HepG2 (cell line): ENCODE results near the gene TPM3. TPM values are rescaled to one million over a fixed set of nuclear protein-coding genes. Genes with fewer than 3 reads are reported as not detected.

ENCODE experiments used
- ATAC-seq: fragments of 200-7000 bp; cut with Tn5 transposase; 3 replicates; pipeline ENCODE4 v1.9.1; 2020; ENCODE audit warnings: mild to moderate bottlenecking, moderate library complexity
- BruUV-seq: library from RNA; stranded (reverse); fragments of 400-500 nt; replicated peaks from 2 replicates; lab custom pipeline; 2021; lab: Mats Ljungman, UMichigan
- CTCF ChIA-PET: fragments of 300-600 bp; formaldehyde crosslinking; extraction: SDS; loops from one replicate; lab custom pipeline; 2021; ENCODE audit warnings: low total read pairs, inconsistent platforms, low intra/inter-chr PET ratio; lab: Yijun Ruan, JAX
- POLR2A ChIA-PET: fragments of 350-600 bp; sonication (Branson Sonifier 250); formaldehyde crosslinking; loops from one replicate; lab custom pipeline; 2020; ENCODE audit warnings: antibody characterized with exemption, inconsistent platforms; lab: Yijun Ruan, JAX
- DNase-seq: peaks from one replicate; pipeline ENCODE4 v3.0.0-alpha.2; 2015; ENCODE audit warnings: low spot score
- FAIRE-seq: peaks from 3 replicates; lab custom pipeline; 2011; peaks lifted over from hg19 to GRCh38; lab: Jason Lieb, UNC
- H2AFZ ChIP-seq: one replicate; pipeline ENCODE4 v1.6.1; 2011; ENCODE audit warnings: low read length, inconsistent platforms
- H3K27ac ChIP-seq: fragments of 300-600 bp; 3 replicates; pipeline ENCODE4 v1.8.0; 2011; ENCODE audit warnings: mixed run types, mild to moderate bottlenecking, mixed read lengths, low read length, inconsistent platforms; ENCODE audit not compliant: insufficient read depth; ENCODE audit errors: extremely low read length
- H3K27me3 ChIP-seq, 2 experiments: fragments of 200-600 bp in 1 of 2; 2 replicates in 1 of 2; 3 replicates in 1 of 2; pipeline versions ENCODE4 v1.6.0 to v1.8.0; 2011; ENCODE audit warnings: low read length in 2 of 2, mild to moderate bottlenecking in 2 of 2, moderate library complexity in 2 of 2, inconsistent platforms in 1 of 2; ENCODE audit not compliant: insufficient read depth in 2 of 2, control insufficient read depth in 1 of 2
- H3K36me3 ChIP-seq, 2 experiments: fragments of 200-600 bp in 1 of 2; replicated peaks in 1 of 2; 2 replicates in 1 of 2; 3 replicates in 1 of 2; pipeline versions ENCODE4 v1.5.1 to v1.8.0; 2011; ENCODE audit warnings: low read length in 2 of 2, inconsistent platforms in 1 of 2; ENCODE audit not compliant: insufficient read depth in 2 of 2, control insufficient read depth in 1 of 2
- H3K4me1 ChIP-seq: 2 replicates; pipeline ENCODE4 v1.5.1; 2012; ENCODE audit warnings: low read length, inconsistent platforms; ENCODE audit not compliant: insufficient read depth
- H3K4me2 ChIP-seq: 2 replicates; pipeline ENCODE4 v1.6.0; 2011; ENCODE audit warnings: low read depth, low read length, inconsistent platforms
- H3K4me3 ChIP-seq, 3 experiments: fragments of 200-600 bp in 1 of 3; sonication (generic), shearing (Covaris generic) in 1 of 3; replicated peaks in 1 of 3; 2 replicates each; pipeline ENCODE4 v1.5.1; 2011 to 2016; ENCODE audit warnings: low read length in 3 of 3, inconsistent platforms in 2 of 3, low read depth in 2 of 3, mild to moderate bottlenecking in 2 of 3, control low read depth in 1 of 3, mixed read lengths in 1 of 3; ENCODE audit not compliant: insufficient read depth in 1 of 3
- H3K79me2 ChIP-seq: one replicate; pipeline ENCODE4 v1.6.1; 2011; ENCODE audit warnings: low read length, inconsistent platforms; ENCODE audit not compliant: insufficient read depth
- H3K9ac ChIP-seq: 2 replicates; pipeline ENCODE4 v1.6.0; 2011; ENCODE audit warnings: mild to moderate bottlenecking, low read depth, low read length, inconsistent platforms; ENCODE audit not compliant: insufficient read depth
- H3K9me3 ChIP-seq: 2 replicates; pipeline ENCODE4 v1.5.1; 2012; ENCODE audit warnings: mild to moderate bottlenecking, low read length
- H4K20me1 ChIP-seq: 2 replicates; pipeline ENCODE4 v1.6.0; 2011; ENCODE audit warnings: inconsistent platforms, mild to moderate bottlenecking, low read length, moderate library complexity; ENCODE audit not compliant: insufficient read depth
- JARID2 ChIP-seq: sonication (generic); formaldehyde crosslinking; IDR thresholded peaks from 2 replicates; pipeline ENCODE4 v1.8.1; 2023; ENCODE audit warnings: missing genetic modification reagents, inconsistent platforms; ENCODE audit not compliant: insufficient replicate concordance
- KLF16 ChIP-seq, 2 experiments: sonication (generic) in 1 of 2; formaldehyde crosslinking in 1 of 2; IDR thresholded peaks; 2 replicates each; pipeline versions ENCODE4 v1.6.1 to v1.8.0; 2016 to 2023; ENCODE audit warnings: missing genetic modification reagents in 2 of 2, missing compliant biosample characterization in 1 of 2
- SPEN ChIP-seq: sonication (generic); formaldehyde crosslinking; IDR thresholded peaks from 2 replicates; pipeline ENCODE4 v1.5.1; 2020; ENCODE audit warnings: low read depth, mild to moderate bottlenecking, missing genetic modification reagents
- TARDBP ChIP-seq: sonication (generic); formaldehyde crosslinking; IDR thresholded peaks from 2 replicates; pipeline ENCODE4 v1.8.0; 2022; ENCODE audit warnings: mild to moderate bottlenecking, missing genetic modification reagents
- ZNF138 ChIP-seq: sonication (generic); formaldehyde crosslinking; IDR thresholded peaks from 2 replicates; pipeline ENCODE4 v1.5.0; 2020; ENCODE audit warnings: mild to moderate bottlenecking, low read depth, missing genetic modification reagents
- ZNF44 ChIP-seq: sonication (generic); formaldehyde crosslinking; IDR thresholded peaks from 2 replicates; pipeline ENCODE4 v1.5.1; 2020; ENCODE audit warnings: mild to moderate bottlenecking, missing genetic modification reagents
- ZNF644 ChIP-seq: IDR thresholded peaks from 2 replicates; pipeline ENCODE4 v1.6.1; 2016; ENCODE audit warnings: low read depth
- ZNF746 ChIP-seq: sonication (generic); formaldehyde crosslinking; IDR thresholded peaks from 2 replicates; pipeline ENCODE4 v1.8.0; 2022; ENCODE audit warnings: mild to moderate bottlenecking, missing genetic modification reagents
- ZNF768 ChIP-seq: sonication (generic); formaldehyde crosslinking; IDR thresholded peaks from 2 replicates; pipeline ENCODE4 v1.4.0; 2020; ENCODE audit warnings: missing genetic modification reagents
- WGBS: methylation state at CpG from one replicate; pipeline ENCODE4 v1.1.6; 2017; ENCODE audit warnings: low lambda C conversion rate; 5-methylcytosine and 5-hydroxymethylcytosine counted together
- in situ Hi-C: cut with HindIII; loops from 2 replicates; pipeline ENCODE4 v1.10.0; 2017; ENCODE audit warnings: low pct_unique_long_range_greater_than_20kb; ENCODE audit not compliant: extremely low pct_ligation_motif_present
- intact Hi-C: fragments of 100-400 bp; cut with micrococcal nuclease; formaldehyde crosslinking; loops from one replicate; pipeline ENCODE4 v1.10.0; 2022; ENCODE audit not compliant: unreplicated experiment
- polyA plus RNA-seq, 8 experiments: library from polyadenylated mRNA; depleted of rRNA in 3 of 8; stranded (reverse) in 7 of 8; unstranded in 1 of 8; fragments of >200 nt; fragmentation: Illumina TruSeq in 4 of 8; extraction: Trizol in 4 of 8; gene quantifications; 2 replicates each; pipeline versions ENCODE4 v1.2.1 to v1.2.3, GENCODE V29; 2011 to 2016; ENCODE audit warnings: low read depth in 4 of 8, missing spikeins in 1 of 8, mixed read lengths in 1 of 8; ENCODE audit not compliant: insufficient read depth in 1 of 8
- total RNA-seq, 5 experiments: library from RNA; depleted of rRNA; stranded (reverse); fragments of >200 nt; fragmentation: Illumina TruSeq; extraction: Trizol; gene quantifications; 2 replicates each; pipeline ENCODE4 v1.2.3, GENCODE V29; 2016; ENCODE audit warnings: low read depth in 1 of 5
- TF ChIP-seq, protein P1 (sequence below): sonication (generic); formaldehyde crosslinking; IDR thresholded peaks from 2 replicates; pipeline ENCODE4 v1.8.0; 2022; ENCODE audit warnings: mild to moderate bottlenecking, missing genetic modification reagents, borderline replicate concordance
- TF ChIP-seq, protein P2 (sequence below), 2 experiments: sonication (generic) in 1 of 2; formaldehyde crosslinking in 1 of 2; IDR thresholded peaks; 2 replicates each; pipeline versions ENCODE4 v1.5.1 to v1.6.1; 2011 to 2020; ENCODE audit warnings: borderline replicate concordance in 1 of 2, low read depth in 1 of 2, low read length in 1 of 2, mild to moderate bottlenecking in 1 of 2, missing genetic modification reagents in 1 of 2, moderate library complexity in 1 of 2
- TF ChIP-seq, protein P3 (sequence below): sonication (generic); formaldehyde crosslinking; IDR thresholded peaks from 2 replicates; pipeline ENCODE4 v1.4.0; 2020; ENCODE audit warnings: missing genetic modification reagents
- TF ChIP-seq, protein P4 (sequence below): IDR thresholded peaks from 2 replicates; pipeline ENCODE4 v1.6.1; 2016; ENCODE audit warnings: low read depth, borderline replicate concordance

The TPM3 gene
- total and polyA plus RNA-seq, 2 of the 13 experiments (the other 11 are each of a cell fraction or from before 2014, with no cell fraction given): 160 to 307 TPM

DNA sequence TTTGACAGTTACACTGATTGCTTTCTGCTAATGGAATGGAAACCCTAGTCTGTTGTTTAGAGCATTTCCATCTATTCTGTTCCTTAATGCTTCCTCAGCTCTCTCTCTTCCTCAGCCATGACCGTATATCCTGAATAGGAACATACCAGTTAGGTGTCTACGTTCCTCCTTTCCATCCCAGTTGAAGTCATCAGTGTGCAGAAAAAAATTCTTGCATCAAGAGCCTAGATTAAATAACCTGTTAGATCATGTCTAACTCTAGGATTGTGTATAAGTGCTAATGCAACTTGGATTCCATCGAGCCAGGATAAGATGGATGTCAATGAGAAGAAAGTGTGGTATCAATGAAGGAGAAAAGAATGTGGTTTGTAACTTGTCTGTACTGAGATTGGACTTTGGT, 47.6 kb upstream of the TPM3 start:
- ChIA-PET CTCF (no interaction called here), POLR2A (interaction anchor here (1.8 to 5.1 kb wide), 2 partner anchors 20 to 40 kb away, joined by 4 to 29 read pairs; partner anchors contain the start of gene UBAP2L)
- in situ Hi-C loops (no loop called here), intact Hi-C loops (no loop called here)
- H3K36me3 ChIP-seq: peaks cover 28 to 78% of the 10 kb centered on the region in 2 experiments
- H3K9me3 ChIP-seq: no peaks in the 10 kb centered on the region
- H3K27ac ChIP-seq: peak overlapping the region; percentile 24
- DNase-seq (no peak), ATAC-seq (no peak), FAIRE-seq (no peak)
- H4K20me1 ChIP-seq: 0 out of 2 replicates have a peak, but pooled peaks cover 4% of the 10 kb centered on the region
- no peak overlapping the region for H3K4me2 ChIP-seq
- BruUV-seq: no TSS peak
- peaks cover 32% of the 10 kb centered on the region for H3K79me2 ChIP-seq
- H3K27me3 ChIP-seq: no peaks in the 10 kb centered on the region
- 96% methylated on average over 3 of the region's 3 CpGs for WGBS
- H3K4me1 ChIP-seq: peaks cover 57% of the 10 kb centered on the region
- H2AFZ ChIP-seq: no peak overlapping the region
- TF ChIP-seq, protein P1, sequence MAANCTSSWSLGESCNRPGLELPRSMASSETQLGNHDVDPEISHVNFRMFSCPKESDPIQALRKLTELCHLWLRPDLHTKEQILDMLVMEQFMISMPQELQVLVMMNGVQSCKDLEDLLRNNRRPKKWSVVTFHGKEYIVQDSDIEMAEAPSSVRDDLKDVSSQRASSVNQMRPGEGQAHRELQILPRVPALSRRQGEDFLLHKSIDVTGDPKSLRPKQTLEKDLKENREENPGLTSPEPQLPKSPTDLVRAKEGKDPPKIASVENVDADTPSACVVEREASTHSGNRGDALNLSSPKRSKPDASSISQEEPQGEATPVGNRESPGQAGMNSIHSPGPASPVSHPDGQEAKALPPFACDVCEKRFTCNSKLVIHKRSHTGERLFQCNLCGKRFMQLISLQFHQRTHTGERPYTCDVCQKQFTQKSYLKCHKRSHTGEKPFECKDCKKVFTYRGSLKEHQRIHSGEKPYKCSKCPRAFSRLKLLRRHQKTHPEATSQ (CRISPR knock-in tag): no peak
- no peak for TF ChIP-seq ZNF746 (CRISPR knock-in tag)
- TF ChIP-seq SPEN (CRISPR knock-in tag): no peak
- TF ChIP-seq ZNF44 (CRISPR knock-in tag): no peak
- TF ChIP-seq ZNF768 (CRISPR knock-in tag): no peak
- TF ChIP-seq JARID2: no peak
- TF ChIP-seq, protein P2, sequence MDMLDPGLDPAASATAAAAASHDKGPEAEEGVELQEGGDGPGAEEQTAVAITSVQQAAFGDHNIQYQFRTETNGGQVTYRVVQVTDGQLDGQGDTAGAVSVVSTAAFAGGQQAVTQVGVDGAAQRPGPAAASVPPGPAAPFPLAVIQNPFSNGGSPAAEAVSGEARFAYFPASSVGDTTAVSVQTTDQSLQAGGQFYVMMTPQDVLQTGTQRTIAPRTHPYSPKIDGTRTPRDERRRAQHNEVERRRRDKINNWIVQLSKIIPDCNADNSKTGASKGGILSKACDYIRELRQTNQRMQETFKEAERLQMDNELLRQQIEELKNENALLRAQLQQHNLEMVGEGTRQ (IDR thresholded peaks at IDR 0.05; ENCODE audit: low read depth, low read length): no peak
- TF ChIP-seq, protein P2 (CRISPR knock-in tag; IDR thresholded peaks at IDR 0.05; ENCODE audit: borderline replicate concordance): no peak
- TF ChIP-seq KLF16 (CRISPR knock-in tag; IDR thresholded peaks at IDR 0.05): no peak
- TF ChIP-seq TARDBP: no peak
- TF ChIP-seq ZNF644: no peak
- TF ChIP-seq ZNF138 (CRISPR knock-in tag): no peak
- TF ChIP-seq, protein P3, sequence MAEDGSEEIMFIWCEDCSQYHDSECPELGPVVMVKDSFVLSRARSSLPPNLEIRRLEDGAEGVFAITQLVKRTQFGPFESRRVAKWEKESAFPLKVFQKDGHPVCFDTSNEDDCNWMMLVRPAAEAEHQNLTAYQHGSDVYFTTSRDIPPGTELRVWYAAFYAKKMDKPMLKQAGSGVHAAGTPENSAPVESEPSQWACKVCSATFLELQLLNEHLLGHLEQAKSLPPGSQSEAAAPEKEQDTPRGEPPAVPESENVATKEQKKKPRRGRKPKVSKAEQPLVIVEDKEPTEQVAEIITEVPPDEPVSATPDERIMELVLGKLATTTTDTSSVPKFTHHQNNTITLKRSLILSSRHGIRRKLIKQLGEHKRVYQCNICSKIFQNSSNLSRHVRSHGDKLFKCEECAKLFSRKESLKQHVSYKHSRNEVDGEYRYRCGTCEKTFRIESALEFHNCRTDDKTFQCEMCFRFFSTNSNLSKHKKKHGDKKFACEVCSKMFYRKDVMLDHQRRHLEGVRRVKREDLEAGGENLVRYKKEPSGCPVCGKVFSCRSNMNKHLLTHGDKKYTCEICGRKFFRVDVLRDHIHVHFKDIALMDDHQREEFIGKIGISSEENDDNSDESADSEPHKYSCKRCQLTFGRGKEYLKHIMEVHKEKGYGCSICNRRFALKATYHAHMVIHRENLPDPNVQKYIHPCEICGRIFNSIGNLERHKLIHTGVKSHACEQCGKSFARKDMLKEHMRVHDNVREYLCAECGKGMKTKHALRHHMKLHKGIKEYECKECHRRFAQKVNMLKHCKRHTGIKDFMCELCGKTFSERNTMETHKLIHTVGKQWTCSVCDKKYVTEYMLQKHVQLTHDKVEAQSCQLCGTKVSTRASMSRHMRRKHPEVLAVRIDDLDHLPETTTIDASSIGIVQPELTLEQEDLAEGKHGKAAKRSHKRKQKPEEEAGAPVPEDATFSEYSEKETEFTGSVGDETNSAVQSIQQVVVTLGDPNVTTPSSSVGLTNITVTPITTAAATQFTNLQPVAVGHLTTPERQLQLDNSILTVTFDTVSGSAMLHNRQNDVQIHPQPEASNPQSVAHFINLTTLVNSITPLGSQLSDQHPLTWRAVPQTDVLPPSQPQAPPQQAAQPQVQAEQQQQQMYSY (CRISPR knock-in tag): no peak
- TF ChIP-seq, protein P4, sequence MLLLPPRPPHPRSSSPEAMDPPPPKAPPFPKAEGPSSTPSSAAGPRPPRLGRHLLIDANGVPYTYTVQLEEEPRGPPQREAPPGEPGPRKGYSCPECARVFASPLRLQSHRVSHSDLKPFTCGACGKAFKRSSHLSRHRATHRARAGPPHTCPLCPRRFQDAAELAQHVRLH: no peak
- TF ChIP-seq, all 625 proteins: peak for 0
- H3K4me3 ChIP-seq: no peak overlapping the region
- H3K9ac ChIP-seq: no peak overlapping the region
